DOHH2 (cell line): Measurements from ENCODE around the gene DNAJC5G.

Experiments used
- CTCF ChIP-seq: fragments of 200-600 bp; sonication (generic); IDR thresholded peaks from one replicate; pipeline ENCODE4 v1.5.1; 2014; ENCODE audit warnings: antibody characterized with exemption, mild to moderate bottlenecking, low read depth, low read length; ENCODE audit not compliant: poor library complexity, severe bottlenecking
- EZH2phosphoT487 ChIP-seq: fragments of 200-600 bp; sonication (generic); IDR thresholded peaks from 2 replicates; pipeline ENCODE4 v1.6.1; 2017; ENCODE audit warnings: borderline replicate concordance, mild to moderate bottlenecking, antibody characterized with exemption, low read length, moderate library complexity, mixed read lengths

DNA sequence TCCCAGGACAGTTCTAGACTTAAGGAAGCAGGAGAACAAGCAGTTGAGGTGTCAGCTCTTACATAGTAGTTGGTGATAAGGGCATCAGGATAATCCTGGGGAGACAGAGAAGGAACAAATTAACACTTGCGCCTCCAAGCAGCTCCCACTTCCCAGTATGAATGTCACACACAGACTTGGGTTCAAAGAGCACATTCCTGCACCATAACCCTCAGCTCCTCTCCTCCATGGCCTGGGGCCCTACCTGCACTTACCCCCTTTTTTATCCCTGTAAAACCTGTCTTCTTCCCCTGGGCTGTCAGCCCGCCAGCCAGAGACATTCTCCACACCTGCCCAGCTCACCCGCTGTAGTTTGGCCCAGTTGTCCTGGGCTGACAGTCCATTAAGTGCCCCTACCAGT lies 36.9 kb downstream of the DNAJC5G start:
- TF ChIP-seq EZH2phosphoT487: no peak
- no peak for TF ChIP-seq CTCF
